WTC11 (cell line): ENCODE data around the gene AXIN2. TPM values are rescaled to one million over a fixed set of nuclear protein-coding genes. Genes with fewer than 3 reads are reported as not detected.

Experiments used
- ATAC-seq: fragments of 200-7000 bp; cut with Tn5 transposase; 2 replicates; pipeline ENCODE4 v1.10.0; 2021; ENCODE audit warnings: mild to moderate bottlenecking, moderate library complexity
- CTCF ChIA-PET: fragments of 300-600 bp; sonication (Branson Sonifier 250); formaldehyde crosslinking; loops from one replicate; lab custom pipeline; 2021; ENCODE audit warnings: antibody characterized with exemption; lab: Charles Lee
- POLR2A ChIA-PET: fragments of 350-600 bp; sonication (Branson Sonifier 250); formaldehyde crosslinking; loops from one replicate; lab custom pipeline; 2021; ENCODE audit warnings: antibody characterized with exemption; lab: Charles Lee
- DNase-seq: peaks from one replicate; pipeline ENCODE4 v3.0.0; 2021; ENCODE audit warnings: low spot score
- H3K27ac Mint-ChIP-seq: 2 replicates; pipeline ENCODE4 v1.8.0; 2021; ENCODE audit warnings: mixed read lengths
- H3K27me3 Mint-ChIP-seq: 2 replicates; pipeline ENCODE4 v1.8.0; 2021; ENCODE audit warnings: low read depth, mild to moderate bottlenecking, moderate library complexity, mixed read lengths
- H3K36me3 Mint-ChIP-seq: 2 replicates; pipeline ENCODE4 v1.8.0; 2021; ENCODE audit warnings: mixed read lengths
- H3K4me1 Mint-ChIP-seq: 2 replicates; pipeline ENCODE4 v1.8.0; 2022; ENCODE audit warnings: mixed read lengths
- H3K4me3 Mint-ChIP-seq: 2 replicates; pipeline ENCODE4 v1.8.0; 2021; ENCODE audit warnings: mild to moderate bottlenecking, moderate library complexity, mixed read lengths
- H3K9me3 Mint-ChIP-seq: 2 replicates; pipeline ENCODE4 v1.8.0; 2021; ENCODE audit warnings: mixed read lengths
- ELF4 ChIP-seq: sonication (generic); formaldehyde crosslinking; IDR thresholded peaks from 2 replicates; pipeline ENCODE4 v1.8.1; 2022; ENCODE audit warnings: low read depth, mild to moderate bottlenecking, moderate library complexity, missing genetic modification reagents
- ESRRA ChIP-seq: sonication (generic); formaldehyde crosslinking; IDR thresholded peaks from 2 replicates; pipeline ENCODE4 v1.8.1; 2022; ENCODE audit warnings: mild to moderate bottlenecking, missing genetic modification reagents, borderline replicate concordance
- FOXK1 ChIP-seq: sonication (generic); formaldehyde crosslinking; IDR thresholded peaks from 2 replicates; pipeline ENCODE4 v1.8.0; 2022; ENCODE audit warnings: mild to moderate bottlenecking, moderate library complexity, missing genetic modification reagents
- GABPB1 ChIP-seq: sonication (generic); formaldehyde crosslinking; IDR thresholded peaks from 2 replicates; pipeline ENCODE4 v1.8.1; 2023; ENCODE audit warnings: mild to moderate bottlenecking, missing genetic modification reagents
- GTF2I ChIP-seq: fragments of 250-450 bp; sonication (Bioruptor Pico); conservative IDR thresholded peaks from 2 replicates; pipeline ENCODE4 v1.4.0; 2021; ENCODE audit warnings: mild to moderate bottlenecking
- HMGXB4 ChIP-seq: sonication (generic); formaldehyde crosslinking; IDR thresholded peaks from 2 replicates; pipeline ENCODE4 v1.8.1; 2023; ENCODE audit warnings: mild to moderate bottlenecking, moderate library complexity, missing genetic modification reagents
- IRF2 ChIP-seq: sonication (generic); formaldehyde crosslinking; IDR thresholded peaks from 2 replicates; pipeline ENCODE4 v1.8.0; 2022; ENCODE audit warnings: low read depth, missing genetic modification reagents, borderline replicate concordance
- JUN ChIP-seq: sonication (generic); formaldehyde crosslinking; IDR thresholded peaks from 2 replicates; pipeline ENCODE4 v1.8.0; 2023; ENCODE audit warnings: mild to moderate bottlenecking, missing genetic modification reagents
- RELA ChIP-seq: sonication (generic); formaldehyde crosslinking; IDR thresholded peaks from 2 replicates; pipeline ENCODE4 v1.8.1; 2022; ENCODE audit warnings: missing genetic modification reagents, mild to moderate bottlenecking, borderline replicate concordance
- SOX15 ChIP-seq: fragments of 250-450 bp; sonication (Bioruptor Pico); IDR thresholded peaks from 2 replicates; pipeline ENCODE4 v1.9.0; 2021; ENCODE audit warnings: mild to moderate bottlenecking
- SP1 ChIP-seq: sonication (generic); formaldehyde crosslinking; conservative IDR thresholded peaks from 2 replicates; pipeline ENCODE4 v1.8.1; 2022; ENCODE audit warnings: missing genetic modification reagents
- ZBTB21 ChIP-seq: sonication (generic); formaldehyde crosslinking; IDR thresholded peaks from 2 replicates; pipeline ENCODE4 v1.8.1; 2023; ENCODE audit warnings: mild to moderate bottlenecking, missing genetic modification reagents, borderline replicate concordance
- ZNF121 ChIP-seq: sonication (generic); formaldehyde crosslinking; IDR thresholded peaks from 2 replicates; pipeline ENCODE4 v1.8.0; 2023; ENCODE audit warnings: missing genetic modification reagents
- ZNF138 ChIP-seq: sonication (generic); formaldehyde crosslinking; conservative IDR thresholded peaks from 2 replicates; pipeline ENCODE4 v1.8.1; 2022; ENCODE audit warnings: mild to moderate bottlenecking, moderate library complexity, missing genetic modification reagents
- ZNF416 ChIP-seq: fragments of 250-450 bp; sonication (Bioruptor Pico); IDR thresholded peaks from 2 replicates; pipeline ENCODE4 v1.9.0; 2021; ENCODE audit warnings: mild to moderate bottlenecking, inconsistent platforms
- total RNA-seq: library from RNA; stranded (reverse); gene quantifications from 3 replicates; pipeline ENCODE4 v1.2.3, GENCODE V29; 2021
- TF ChIP-seq, protein P1 (sequence below): sonication (generic); formaldehyde crosslinking; IDR thresholded peaks from 2 replicates; pipeline ENCODE4 v1.8.0; 2022; ENCODE audit warnings: mild to moderate bottlenecking, missing genetic modification reagents
- TF ChIP-seq, protein P2 (sequence below): sonication (generic); formaldehyde crosslinking; IDR thresholded peaks from 2 replicates; pipeline ENCODE4 v1.8.0; 2022; ENCODE audit warnings: mild to moderate bottlenecking, missing genetic modification reagents
- TF ChIP-seq, protein P3 (sequence below): sonication (generic); formaldehyde crosslinking; IDR thresholded peaks from 2 replicates; pipeline ENCODE4 v1.8.1; 2023; ENCODE audit warnings: mild to moderate bottlenecking, missing genetic modification reagents
- TF ChIP-seq, protein P4 (sequence below): sonication (generic); formaldehyde crosslinking; IDR thresholded peaks from 2 replicates; pipeline ENCODE4 v1.8.1; 2022; ENCODE audit warnings: mild to moderate bottlenecking, missing genetic modification reagents, moderate library complexity, borderline replicate concordance
- TF ChIP-seq, protein P5 (sequence below): sonication (generic); formaldehyde crosslinking; IDR thresholded peaks from 2 replicates; pipeline ENCODE4 v1.8.0; 2022; ENCODE audit warnings: missing genetic modification reagents

Gene AXIN2
- total RNA-seq, 1 experiment from 2014 or later = 35.0 TPM

- POLR2A ChIA-PET = no interaction called here
- H3K27me3 Mint-ChIP-seq = peaks cover 3% of the 10 kb centered on the region; the same call in 1 of the 2 replicates
- no peak for DNase-seq
- TF ChIP-seq ZNF121 (CRISPR knock-in tag) (no peak), SOX15 (CRISPR knock-in tag) (no peak), JUN (CRISPR knock-in tag) (no peak), ELF4 (no peak), ZNF416 (no peak)
- TF ChIP-seq, protein P1, sequence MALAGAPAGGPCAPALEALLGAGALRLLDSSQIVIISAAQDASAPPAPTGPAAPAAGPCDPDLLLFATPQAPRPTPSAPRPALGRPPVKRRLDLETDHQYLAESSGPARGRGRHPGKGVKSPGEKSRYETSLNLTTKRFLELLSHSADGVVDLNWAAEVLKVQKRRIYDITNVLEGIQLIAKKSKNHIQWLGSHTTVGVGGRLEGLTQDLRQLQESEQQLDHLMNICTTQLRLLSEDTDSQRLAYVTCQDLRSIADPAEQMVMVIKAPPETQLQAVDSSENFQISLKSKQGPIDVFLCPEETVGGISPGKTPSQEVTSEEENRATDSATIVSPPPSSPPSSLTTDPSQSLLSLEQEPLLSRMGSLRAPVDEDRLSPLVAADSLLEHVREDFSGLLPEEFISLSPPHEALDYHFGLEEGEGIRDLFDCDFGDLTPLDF (CRISPR knock-in tag) = no peak
- TF ChIP-seq, protein P2, sequence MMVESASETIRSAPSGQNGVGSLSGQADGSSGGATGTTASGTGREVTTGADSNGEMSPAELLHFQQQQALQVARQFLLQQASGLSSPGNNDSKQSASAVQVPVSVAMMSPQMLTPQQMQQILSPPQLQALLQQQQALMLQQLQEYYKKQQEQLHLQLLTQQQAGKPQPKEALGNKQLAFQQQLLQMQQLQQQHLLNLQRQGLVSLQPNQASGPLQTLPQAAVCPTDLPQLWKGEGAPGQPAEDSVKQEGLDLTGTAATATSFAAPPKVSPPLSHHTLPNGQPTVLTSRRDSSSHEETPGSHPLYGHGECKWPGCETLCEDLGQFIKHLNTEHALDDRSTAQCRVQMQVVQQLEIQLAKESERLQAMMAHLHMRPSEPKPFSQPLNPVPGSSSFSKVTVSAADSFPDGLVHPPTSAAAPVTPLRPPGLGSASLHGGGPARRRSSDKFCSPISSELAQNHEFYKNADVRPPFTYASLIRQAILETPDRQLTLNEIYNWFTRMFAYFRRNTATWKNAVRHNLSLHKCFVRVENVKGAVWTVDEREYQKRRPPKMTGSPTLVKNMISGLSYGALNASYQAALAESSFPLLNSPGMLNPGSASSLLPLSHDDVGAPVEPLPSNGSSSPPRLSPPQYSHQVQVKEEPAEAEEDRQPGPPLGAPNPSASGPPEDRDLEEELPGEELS (CRISPR knock-in tag) = no peak
- CTCF ChIA-PET = no interaction called here
- no peaks in the 10 kb centered on the region; the same call in 1 of the 2 replicates for H3K36me3 Mint-ChIP-seq
- peaks cover 19% of the 10 kb centered on the region for H3K4me1 Mint-ChIP-seq
- peak; percentile 45 for ATAC-seq
- no peak overlapping the region for H3K27ac Mint-ChIP-seq
- H3K4me3 Mint-ChIP-seq = peak overlapping the region; percentile 50
- peaks cover 13% of the 10 kb centered on the region for H3K9me3 Mint-ChIP-seq
Measured at GRCh38 chr17:65515512-65515911, 45.9 kb downstream of the AXIN2 start.

DNA sequence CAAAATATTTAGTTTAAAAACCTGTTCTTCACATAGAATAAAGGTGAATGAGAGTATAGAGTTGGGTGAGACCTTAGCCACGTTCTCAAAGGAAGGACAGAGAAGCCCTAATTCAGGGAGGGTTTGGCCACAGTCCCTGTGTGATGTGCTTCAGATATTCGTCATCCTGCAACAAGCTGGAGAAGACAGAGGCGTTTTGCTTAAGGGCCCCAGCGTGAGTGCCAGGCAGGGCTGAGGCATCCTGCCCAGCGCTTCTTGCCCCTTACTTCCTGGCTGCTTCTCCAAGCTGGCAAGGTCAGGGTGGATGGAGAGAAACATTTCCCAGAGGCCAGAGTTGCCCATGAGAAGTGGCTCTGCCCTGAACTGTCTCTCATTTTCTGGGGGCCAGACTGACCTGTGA, 46.9 kb downstream of the AXIN2 start:
- POLR2A ChIA-PET = no interaction called here
- H3K4me3 Mint-ChIP-seq = no peak overlapping the region
- TF ChIP-seq SP1 (CRISPR knock-in tag) = no peak
- TF ChIP-seq FOXK1 (CRISPR knock-in tag) = no peak
- TF ChIP-seq ZNF121 (CRISPR knock-in tag) = no peak
- TF ChIP-seq, protein P3, sequence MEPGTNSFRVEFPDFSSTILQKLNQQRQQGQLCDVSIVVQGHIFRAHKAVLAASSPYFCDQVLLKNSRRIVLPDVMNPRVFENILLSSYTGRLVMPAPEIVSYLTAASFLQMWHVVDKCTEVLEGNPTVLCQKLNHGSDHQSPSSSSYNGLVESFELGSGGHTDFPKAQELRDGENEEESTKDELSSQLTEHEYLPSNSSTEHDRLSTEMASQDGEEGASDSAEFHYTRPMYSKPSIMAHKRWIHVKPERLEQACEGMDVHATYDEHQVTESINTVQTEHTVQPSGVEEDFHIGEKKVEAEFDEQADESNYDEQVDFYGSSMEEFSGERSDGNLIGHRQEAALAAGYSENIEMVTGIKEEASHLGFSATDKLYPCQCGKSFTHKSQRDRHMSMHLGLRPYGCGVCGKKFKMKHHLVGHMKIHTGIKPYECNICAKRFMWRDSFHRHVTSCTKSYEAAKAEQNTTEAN (CRISPR knock-in tag) = no peak
- TF ChIP-seq ESRRA = no peak
- no peak for TF ChIP-seq GABPB1 (CRISPR knock-in tag)
- no peak for TF ChIP-seq ZNF138 (CRISPR knock-in tag)
- TF ChIP-seq GTF2I (CRISPR knock-in tag) = no peak
- TF ChIP-seq, protein P4, sequence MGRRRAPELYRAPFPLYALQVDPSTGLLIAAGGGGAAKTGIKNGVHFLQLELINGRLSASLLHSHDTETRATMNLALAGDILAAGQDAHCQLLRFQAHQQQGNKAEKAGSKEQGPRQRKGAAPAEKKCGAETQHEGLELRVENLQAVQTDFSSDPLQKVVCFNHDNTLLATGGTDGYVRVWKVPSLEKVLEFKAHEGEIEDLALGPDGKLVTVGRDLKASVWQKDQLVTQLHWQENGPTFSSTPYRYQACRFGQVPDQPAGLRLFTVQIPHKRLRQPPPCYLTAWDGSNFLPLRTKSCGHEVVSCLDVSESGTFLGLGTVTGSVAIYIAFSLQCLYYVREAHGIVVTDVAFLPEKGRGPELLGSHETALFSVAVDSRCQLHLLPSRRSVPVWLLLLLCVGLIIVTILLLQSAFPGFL (CRISPR knock-in tag) = no peak
- TF ChIP-seq, protein P5, sequence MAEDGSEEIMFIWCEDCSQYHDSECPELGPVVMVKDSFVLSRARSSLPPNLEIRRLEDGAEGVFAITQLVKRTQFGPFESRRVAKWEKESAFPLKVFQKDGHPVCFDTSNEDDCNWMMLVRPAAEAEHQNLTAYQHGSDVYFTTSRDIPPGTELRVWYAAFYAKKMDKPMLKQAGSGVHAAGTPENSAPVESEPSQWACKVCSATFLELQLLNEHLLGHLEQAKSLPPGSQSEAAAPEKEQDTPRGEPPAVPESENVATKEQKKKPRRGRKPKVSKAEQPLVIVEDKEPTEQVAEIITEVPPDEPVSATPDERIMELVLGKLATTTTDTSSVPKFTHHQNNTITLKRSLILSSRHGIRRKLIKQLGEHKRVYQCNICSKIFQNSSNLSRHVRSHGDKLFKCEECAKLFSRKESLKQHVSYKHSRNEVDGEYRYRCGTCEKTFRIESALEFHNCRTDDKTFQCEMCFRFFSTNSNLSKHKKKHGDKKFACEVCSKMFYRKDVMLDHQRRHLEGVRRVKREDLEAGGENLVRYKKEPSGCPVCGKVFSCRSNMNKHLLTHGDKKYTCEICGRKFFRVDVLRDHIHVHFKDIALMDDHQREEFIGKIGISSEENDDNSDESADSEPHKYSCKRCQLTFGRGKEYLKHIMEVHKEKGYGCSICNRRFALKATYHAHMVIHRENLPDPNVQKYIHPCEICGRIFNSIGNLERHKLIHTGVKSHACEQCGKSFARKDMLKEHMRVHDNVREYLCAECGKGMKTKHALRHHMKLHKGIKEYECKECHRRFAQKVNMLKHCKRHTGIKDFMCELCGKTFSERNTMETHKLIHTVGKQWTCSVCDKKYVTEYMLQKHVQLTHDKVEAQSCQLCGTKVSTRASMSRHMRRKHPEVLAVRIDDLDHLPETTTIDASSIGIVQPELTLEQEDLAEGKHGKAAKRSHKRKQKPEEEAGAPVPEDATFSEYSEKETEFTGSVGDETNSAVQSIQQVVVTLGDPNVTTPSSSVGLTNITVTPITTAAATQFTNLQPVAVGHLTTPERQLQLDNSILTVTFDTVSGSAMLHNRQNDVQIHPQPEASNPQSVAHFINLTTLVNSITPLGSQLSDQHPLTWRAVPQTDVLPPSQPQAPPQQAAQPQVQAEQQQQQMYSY (CRISPR knock-in tag) = no peak
- no peak for TF ChIP-seq IRF2
- TF ChIP-seq HMGXB4 = no peak
- no peak for TF ChIP-seq ZBTB21 (CRISPR knock-in tag)
- TF ChIP-seq RELA (CRISPR knock-in tag) = no peak

More for the DNA sequence above, 46.9 kb downstream of the AXIN2 start:
- peaks cover 17% of the 10 kb centered on the region for H3K9me3 Mint-ChIP-seq
- no peaks in the 10 kb centered on the region; the same call in 1 of the 2 replicates for H3K36me3 Mint-ChIP-seq
- H3K4me1 Mint-ChIP-seq = peaks cover 16% of the 10 kb centered on the region
- DNase-seq = no peak
- CTCF ChIA-PET = interaction anchor here (0.6 kb wide), 1 partner anchor 487 kb away, joined by 5 read pairs; no protein-coding TSS in a partner anchor
- H3K27ac Mint-ChIP-seq = no peak overlapping the region
- ATAC-seq = no peak
- H3K27me3 Mint-ChIP-seq = peaks cover 3% of the 10 kb centered on the region; the same call in 1 of the 2 replicates
